GM19328 (cell line): Measurements from ENCODE around the gene LAMB3.
A peak's percentile ranks its signal among the peaks of the same experiment; 100 is the strongest.

Source experiments
- ATAC-seq: cut with Tn5 transposase; IDR thresholded peaks from one replicate; pipeline ENCODE4 v1.9.1; 2021; ENCODE audit warnings: mild to moderate bottlenecking, moderate library complexity; ENCODE audit not compliant: unreplicated experiment

The LAMB3 gene

DNA sequence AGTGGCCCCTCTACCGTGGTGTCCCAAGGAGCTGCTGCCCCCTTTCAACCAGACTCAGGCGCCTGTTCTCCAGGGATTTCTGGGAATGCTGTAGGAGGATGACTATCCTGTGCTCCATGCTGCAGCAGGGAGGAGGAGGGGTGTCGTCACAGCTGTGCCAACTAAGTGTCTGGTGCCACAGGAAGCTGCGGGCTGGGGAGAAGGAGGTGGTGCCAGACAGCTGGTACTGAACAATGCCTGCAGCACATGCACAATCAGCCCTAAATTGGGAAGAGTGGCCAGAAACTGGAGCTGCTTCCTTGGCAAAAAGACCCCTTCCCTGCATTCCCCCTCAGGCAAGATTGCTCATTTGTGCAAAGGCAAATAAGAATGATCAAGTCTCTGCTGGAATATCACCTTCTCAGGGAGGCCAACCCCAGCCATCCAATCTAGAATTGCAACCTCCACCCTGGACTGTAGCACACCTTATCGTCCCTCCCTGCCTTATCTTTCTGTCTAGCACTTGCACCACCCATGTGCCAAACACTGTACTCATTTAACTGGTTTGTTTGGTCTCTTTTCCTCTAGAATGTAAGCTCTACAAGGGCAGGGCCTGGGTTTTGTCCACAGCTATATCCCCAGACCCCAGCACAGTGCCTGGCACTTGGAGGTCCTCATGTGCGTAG, 33.3 kb downstream of the LAMB3 start:
- no peak for ATAC-seq

DNA sequence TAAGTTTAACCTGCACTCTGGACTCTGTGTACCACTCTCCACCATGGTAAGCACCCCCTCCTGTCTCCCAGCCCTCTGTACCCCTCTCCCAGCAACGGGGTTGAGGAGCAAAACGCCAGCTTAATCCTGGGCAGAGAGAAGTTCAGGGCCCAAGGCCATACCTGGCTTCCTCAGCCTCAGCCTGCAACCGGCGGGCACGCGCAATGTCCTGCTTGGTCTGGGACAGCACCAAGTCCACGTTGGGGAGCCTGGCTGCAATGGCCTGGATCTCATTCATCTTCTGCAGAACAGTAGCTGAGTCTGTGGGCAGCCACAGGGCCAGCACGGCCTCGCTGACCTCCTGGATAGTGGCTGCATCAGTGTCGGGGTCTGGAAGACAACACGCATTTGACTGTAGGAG, 33.9 kb downstream of the LAMB3 start:
- no peak for ATAC-seq

DNA sequence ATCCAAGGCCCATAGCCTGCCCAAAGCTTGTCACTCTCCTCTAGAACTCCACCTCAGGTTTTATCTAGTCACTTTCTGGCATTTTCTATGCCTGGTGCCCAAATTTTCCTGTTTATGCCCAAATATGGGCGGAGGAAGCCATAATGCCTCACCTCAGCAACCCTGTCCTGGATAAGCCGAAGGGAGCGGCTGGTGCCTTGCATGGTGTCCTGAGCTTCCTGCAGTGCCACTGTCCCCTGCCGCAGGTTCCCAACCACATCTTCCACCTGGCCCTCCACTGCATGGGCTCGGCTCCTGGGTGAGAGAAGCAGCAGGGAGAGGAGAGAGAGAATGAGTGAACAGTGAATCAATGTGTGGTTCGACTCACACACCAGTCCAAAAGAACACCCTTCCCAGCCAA, 34.5 kb downstream of the LAMB3 start:
- ATAC-seq: no peak

DNA sequence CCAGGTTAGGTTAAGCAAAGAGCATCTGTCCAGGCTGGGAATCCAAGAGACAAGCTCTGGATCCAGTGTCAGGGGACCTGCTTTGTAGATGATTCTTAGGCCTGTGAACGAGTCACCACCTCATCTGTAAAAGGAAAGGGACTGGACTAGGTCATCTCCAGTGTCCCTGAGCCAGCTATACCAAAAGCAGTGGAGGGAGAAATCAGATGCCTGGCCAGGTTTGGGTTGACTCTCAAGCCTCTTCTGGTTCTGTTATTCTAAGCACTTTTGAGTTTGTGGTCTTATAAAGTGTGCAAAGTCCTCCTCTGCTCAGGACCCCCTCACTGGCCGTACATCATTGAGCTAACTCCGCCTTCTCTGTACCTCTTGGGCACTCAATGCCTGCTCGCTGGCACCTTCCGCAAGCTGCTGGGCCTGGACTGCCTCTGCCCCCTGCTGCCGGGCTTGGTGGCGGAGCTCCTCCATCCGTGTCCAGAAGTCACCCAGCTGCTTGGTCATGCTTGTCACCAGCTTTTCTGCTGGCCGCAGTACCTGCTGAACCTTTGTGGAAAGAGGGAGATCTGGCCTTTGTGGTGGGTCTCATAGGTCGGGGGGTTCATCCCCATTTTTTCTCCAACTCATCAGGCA, 35.1 kb downstream of the LAMB3 start:
- ATAC-seq: no peak

DNA sequence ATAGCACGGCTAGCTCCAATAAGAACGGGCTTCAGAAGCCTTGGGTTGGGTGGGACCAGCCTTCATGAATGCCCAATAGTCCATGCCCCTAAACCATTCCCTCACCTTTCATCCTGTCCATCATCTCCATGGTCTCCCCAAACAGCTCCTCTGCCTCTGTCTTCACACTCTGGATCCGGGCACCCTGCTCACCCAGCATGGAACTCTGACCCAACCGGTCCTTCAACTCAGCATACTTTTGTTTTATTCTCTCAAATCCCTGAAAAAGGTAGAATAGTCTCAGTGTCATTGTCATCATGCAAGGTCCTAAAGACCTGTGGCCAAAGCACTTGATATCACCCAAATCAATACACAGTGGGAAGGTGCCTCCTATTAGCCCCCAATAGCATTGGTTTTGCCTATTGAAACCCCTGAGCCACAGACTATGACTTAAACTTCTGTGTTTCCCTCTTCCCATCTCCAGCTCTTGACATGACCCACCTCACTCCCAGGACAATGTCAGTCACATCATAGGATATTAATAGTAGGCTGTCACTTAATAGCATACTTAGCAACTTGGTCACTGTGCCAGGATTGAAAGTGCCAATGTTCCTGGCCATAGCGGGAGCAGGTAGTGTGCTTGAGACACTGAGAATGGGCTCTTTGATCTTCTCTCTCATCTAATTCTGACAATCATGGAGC, 35.7 kb downstream of the LAMB3 start:
- ATAC-seq: no peak

DNA sequence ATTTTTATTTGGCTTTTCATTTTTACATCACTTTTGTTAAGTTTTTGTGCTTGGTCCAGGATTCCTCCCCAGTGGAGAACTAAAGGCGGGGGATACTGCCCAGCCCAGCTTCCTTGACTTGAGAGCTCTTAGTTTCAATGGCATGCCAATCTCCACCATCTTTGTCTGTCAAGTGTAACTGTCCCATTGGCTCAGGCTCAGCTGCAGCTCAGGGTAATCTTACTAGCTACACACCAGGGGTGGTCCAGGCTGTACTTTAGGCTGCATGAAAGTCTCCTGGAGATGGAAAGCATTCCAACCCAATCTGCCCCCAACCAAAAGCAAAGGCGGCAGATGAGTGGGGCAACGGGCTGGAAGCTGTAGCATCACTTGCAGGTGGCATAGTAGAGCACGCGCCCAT, 37.3 kb downstream of the LAMB3 start:
- no peak for ATAC-seq

DNA sequence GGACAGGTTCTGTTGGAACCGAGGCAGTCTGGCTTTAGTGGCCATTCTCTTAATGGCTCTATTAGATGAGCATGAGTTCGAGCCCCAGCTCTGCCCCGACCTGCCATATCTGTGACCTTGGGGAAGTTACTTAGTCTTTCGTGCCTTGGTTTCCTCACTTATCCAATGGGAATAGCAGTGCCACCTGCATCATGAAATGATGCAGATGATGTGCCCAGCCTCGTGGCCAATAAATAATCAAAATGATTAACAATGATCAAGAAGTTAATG, 38.1 kb downstream of the LAMB3 start:
- no peak for ATAC-seq

DNA sequence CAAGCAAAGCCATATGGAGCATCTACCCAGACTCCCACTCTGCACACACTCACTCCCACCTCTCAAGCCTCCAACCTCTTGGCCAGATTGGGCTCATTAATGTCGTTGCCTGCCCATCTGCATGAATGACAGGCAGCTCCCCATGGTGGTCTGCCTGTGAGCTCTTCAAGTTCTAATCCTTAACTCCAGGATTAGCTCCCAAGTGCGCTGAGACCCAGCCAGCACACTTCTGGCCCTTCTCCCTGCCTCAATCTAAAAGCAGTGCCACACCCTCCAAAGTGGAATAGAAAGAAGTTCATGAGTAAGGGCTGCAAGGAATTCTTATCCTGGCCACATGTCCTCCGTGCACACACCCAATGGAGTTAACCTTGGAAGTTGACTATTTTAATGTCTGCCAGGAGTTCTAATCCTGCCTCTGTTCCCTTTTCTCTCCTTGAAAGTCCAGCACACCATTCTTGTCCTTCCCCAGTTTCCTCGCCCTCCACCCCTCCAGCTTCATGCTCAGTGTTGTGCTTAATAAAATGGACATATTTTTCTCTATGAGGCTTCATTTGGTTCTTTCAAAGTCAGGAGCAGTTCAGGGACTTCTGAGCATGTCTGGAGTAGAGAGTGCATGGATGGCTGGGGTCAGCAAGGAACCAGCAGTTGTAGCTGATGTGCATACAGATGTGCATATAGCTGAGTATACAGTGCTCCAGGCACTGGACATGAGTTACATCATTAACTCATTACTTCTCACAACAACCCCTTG, 38.6 kb downstream of the LAMB3 start:
- ATAC-seq: no peak

DNA sequence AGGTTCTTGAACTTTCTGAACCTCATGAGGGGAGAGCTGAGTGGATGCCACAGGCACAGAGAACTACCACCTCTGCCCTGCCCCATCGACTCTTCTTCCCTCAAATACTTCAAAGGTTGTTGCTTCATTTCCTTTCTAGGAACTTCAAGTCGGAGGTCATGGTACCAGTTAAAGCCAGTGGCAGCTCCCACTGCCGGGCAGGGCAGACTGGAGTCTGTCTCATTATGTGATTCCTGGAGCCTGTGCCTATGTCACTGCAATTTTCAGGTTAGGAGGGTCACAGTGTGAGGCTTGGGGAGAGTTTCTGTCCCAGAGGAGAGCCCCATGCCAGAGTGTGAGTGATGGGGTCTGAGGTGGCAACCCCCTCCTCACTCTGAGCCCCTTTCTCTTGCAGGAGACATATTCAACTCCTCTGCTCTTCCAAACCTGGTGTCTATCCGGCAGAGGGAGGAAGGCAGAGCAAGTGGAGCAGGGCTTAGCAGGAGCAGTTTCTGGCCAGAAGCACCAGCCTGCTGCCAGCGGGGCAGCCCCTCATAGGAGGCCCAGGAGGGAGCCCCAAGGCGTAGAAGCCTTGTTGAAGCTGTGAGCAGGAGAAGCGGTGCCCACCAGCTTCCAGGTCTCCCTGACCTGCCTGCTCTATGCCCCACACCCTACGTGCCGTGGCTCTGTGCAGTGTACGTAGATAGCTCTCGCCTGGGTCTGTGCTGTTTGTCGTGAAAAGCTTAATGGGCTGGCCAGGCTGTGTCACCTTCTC, 39.4 kb downstream of the LAMB3 start:
- ATAC-seq: no peak

DNA sequence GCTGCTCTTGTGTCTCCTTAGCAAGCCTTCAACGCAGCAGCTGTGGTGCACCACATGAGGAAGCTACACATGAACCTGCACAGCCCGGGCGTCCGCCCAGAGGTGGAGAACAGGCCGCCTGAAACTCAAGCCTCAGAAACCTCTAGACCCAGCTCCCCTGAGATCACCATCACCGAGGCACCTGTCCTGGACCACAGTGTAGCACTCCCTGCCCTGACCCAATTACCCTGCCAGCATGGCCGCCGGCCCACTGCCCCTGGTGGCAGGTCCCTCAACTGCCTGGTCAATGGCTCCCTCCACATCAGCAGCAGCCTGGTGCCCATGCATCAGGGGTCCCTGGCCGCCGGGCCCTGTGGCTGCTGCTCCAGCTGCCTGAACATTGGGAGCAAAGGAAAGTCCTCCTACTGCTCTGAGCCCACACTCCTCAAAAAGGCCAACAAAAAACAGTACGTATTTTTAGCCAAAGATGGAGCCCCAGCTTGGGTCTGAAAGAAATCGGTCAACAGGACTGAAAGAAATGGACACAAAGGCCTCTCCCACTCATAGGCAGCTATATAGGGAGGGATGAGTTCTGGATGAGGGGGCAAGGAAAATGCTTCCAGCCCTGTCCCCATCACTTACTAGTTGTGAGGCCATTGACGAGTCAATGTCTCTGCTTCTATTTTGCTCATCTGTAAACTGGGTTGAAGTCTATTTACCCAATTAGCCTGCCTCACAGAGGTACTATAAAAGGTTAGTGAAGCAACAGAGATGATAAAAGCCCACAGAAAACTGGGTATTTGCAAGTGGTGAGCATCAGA, 40.3 kb downstream of the LAMB3 start:
- ATAC-seq: no peak

DNA sequence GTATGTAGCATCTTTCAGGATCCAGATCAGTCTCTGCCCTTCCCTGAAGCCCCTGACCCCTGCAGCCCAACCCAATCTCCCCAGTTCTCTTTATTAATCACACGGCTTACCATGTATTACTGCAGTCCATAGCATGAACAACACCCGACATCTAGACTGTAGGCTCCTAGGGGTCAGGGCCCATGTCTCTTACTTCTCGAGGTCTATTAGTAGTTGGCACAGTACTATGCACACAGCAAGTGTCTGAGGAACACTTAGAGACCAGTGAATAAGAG, 41.7 kb downstream of the LAMB3 start:
- no peak for ATAC-seq

DNA sequence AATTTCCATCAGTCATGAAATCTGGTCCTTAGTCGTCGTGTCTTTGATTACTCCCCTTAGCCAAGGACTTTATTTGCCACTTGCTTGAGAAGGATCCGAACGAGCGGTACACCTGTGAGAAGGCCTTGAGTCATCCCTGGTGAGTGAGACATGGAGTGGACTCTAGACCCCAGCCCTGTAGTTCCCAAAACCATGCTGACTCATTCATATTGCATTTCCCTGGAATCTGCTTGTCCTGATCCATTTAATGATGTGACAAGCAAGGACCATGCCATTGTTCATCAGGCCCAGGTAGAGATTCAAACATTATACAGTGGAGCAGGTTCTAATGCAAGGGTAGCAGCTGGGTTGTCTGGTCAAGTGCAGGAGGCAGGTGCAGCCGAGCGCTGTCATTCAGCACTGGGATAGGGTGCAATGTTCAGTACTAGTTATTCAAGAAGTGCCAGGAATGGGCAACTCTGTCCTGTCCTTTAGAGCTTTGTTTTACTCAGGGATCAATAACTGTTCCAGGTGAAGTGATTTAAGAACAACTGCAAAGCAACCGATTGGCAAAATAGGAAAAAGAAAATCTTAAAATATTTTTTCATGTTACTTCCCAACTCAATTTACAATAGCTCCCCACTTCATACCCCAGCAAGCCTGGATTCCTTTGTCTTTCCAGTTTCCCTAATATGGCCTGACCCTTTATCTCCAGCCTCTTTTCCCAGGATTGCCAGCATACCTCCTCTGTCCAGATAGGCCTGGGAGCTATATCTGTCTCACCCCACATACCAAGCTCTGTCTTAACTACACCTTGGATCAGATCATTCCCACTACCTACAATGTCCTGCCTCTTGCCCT, 42.2 kb downstream of the LAMB3 start:
- ATAC-seq: no peak

DNA sequence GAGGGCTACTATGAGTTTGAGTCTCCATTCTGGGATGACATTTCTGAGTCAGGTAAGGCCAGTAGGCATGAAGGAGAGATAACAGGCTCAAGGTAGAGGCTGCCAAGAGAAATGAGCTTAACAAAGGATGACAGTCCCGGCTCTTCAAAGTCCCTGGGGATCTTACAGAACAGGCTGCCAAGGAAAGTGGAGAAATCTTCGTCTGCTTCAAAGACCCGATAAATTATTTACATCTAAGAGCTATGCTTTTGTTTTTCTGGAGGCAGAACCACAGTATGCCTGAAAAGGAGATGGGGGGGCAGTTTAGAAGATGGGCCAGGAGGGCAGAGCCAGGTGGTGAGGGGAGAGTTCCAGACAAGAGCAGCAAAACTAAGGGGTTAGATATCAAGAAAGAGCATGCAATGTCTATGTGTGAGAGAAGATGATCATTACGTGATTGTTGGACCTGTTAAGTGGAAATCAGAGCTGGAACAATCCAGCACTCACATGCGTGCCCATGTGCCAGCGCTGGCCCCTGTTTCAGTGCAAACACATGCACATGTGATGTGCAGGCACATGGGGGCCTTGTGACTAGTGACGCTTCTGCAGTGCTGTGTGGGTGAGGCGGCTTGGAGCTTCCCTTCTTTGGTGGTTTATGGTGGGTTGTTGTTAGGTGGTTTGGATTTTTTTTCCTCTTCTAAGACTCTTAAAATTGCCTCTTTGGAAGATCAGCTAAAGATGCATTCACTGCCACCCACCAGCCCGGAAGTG, 43.0 kb downstream of the LAMB3 start:
- no peak for ATAC-seq

DNA sequence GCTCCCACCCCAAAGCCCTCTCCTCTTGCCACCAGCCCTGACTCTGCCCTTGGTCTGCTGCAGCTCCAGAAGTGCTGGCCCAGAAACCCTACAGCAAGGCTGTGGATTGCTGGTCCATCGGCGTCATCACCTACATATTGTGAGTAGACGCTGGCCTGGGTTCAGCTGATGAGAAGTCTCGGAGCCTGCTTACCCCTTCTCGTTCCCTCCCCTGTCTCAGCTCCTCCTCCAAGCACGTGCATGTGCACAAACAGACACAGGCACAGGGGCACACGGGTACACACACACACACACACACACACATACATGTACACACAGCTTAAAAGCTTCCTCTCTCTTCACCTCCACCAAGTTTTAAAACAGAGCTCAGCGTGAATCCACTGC, 44.4 kb downstream of the LAMB3 start:
- ATAC-seq: no peak

DNA sequence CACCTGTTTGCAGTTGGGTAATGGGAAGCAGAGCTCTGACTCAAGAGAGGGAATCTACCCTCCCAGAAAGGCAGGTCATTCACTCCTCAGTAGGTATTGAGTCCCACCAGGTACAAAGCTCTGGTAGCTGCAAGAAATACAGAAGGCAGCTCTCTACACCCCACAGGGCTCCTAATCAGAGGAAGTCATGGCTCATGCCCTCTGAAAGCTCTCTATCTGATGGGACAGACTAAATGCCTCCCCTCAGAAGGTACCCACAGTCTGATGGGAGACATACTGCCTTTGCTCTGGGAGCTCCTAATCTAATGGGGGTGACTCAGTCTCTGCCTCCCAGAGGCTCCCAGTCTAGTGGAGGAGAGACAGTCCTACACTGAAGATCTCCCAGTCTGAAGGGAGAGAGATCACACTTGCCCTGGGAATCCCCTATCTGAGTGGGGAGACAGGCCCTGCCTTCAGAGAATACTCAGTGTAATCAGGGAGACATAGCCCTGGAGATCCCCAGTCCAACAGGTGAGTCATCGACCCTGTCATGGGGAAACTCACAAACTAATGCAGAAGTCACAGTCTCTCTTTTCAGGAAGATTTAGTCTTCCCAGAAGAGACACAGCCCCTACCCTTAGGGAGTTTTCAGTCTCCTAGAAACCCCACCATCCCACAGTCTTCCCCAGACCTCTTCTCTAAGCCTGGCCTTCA, 45.0 kb downstream of the LAMB3 start:
- ATAC-seq: peak; percentile 70

DNA sequence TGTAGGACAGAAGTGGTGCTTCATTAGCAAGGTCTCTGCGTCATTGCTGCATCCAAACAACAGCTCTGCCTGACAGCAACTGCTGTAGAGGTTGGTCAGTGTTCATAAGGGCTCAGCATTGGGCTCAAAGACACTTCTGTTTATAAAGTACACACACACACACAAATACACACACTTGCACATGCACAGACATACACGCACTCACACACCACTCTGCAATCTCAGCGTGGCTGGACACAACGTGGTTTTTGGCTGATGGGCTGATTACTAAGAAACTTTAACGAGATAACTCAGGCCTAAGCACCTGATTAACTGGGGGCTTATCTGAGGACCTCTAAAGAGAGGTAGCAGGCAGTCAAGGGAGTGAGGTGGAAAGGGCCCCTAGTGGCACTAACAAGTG, 48.3 kb downstream of the LAMB3 start:
- no peak for ATAC-seq

DNA sequence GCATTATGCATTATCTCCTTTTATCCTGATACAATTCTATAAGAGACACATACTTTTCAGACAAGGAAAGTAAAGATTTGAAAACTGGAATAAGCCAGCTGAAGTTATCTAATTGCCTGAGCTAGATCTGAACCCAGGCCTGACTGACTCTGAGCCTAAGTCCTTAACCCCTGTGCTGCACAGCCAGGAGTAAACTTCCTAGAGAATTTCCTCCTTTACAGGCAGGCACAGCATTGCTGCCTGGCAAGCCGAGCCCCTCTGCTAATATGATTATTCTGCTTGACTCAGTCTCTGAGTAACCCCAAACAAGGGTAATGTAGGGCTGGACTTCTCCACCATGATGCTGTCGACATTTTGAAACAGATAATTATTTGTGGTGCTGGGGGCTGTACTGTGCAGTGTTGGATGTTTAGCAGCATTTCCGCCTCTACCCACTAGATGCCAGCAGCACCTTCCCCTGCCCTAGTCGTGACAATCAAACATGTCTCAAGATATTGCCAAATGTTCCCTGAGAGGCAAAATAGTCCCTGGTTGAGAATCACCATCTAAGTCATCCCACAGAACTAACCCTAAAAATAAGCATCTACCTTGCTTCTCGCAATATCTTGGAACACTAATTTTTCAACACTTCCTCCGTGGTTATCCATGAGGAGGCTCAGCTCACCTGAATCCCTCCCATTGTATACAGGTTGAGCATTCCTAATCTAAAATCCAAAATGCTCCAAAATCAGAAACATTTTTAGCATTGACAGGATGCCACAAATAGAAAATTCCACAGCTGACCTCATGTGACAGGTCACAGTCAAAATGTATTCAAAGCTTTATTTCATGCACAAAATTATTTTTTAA, 50.2 kb downstream of the LAMB3 start:
- ATAC-seq: no peak

DNA sequence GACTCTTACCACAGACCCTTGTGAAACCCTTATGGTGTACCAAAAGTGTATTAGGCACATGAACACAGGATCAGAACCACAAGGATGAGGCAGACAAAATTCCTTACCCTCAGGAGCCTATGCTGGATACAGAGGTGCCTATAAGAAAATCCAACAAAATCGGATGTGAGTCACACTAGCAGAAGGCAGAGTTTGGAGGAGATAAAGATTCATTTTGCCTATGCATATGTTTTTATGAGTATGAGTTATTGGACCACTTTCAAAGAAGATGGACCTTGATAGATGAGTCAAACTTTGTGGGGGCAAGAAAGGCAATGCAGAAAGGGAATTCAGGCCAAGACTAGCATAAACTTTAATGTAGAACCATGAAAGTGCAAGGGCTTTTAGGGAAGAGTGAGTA, 51.7 kb downstream of the LAMB3 start:
- ATAC-seq: no peak
